Dendritic cell treated with granulocyte-macrophage colony-stimulating factor and Interleukin-4, amounts not matched to agents 40 ng/mL and 50 ng/mL, for 4 days (primary cell): ENCODE results near the gene SH3BP4.
A peak's percentile ranks its signal among the peaks of the same experiment; 100 is the strongest.

Experiments
- H3K27ac Mint-ChIP-seq: one replicate; pipeline ENCODE4 v1.8.0; 2022; ENCODE audit warnings: mild to moderate bottlenecking, mixed read lengths
- H3K27me3 Mint-ChIP-seq: one replicate; pipeline ENCODE4 v1.8.0; 2022; ENCODE audit warnings: mild to moderate bottlenecking, mixed read lengths
- H3K36me3 Mint-ChIP-seq: one replicate; pipeline ENCODE4 v1.8.0; 2022; ENCODE audit warnings: low read depth, mixed read lengths
- H3K4me1 Mint-ChIP-seq: one replicate; pipeline ENCODE4 v1.8.0; 2022; ENCODE audit warnings: low read depth, mixed read lengths
- H3K4me3 Mint-ChIP-seq: one replicate; pipeline ENCODE4 v1.8.0; 2022; ENCODE audit warnings: mild to moderate bottlenecking, moderate library complexity, mixed read lengths
- H3K9me3 Mint-ChIP-seq: one replicate; pipeline ENCODE4 v1.8.0; 2022; ENCODE audit warnings: mixed read lengths
- intact Hi-C: fragments of 100-400 bp; cut with micrococcal nuclease; formaldehyde crosslinking; loops from one replicate; pipeline ENCODE4 v1.15.0; 2022

The SH3BP4 gene

GRCh38 chr2:234999740-235000425 lies 48.1 kb downstream of the SH3BP4 start:
- intact Hi-C loops: loop anchor here (5.0 kb wide), 1 partner anchor 37 kb away; no protein-coding TSS in a partner anchor
- Mint-ChIP-seq H3K4me3 (no peak overlapping the region), H3K27me3 (peaks cover 40% of the 10 kb centered on the region), H3K4me1 (peaks cover 33% of the 10 kb centered on the region), H3K27ac (no peak overlapping the region), H3K36me3 (no peaks in the 10 kb centered on the region), H3K9me3 (no peaks in the 10 kb centered on the region)

- Mint-ChIP-seq H3K4me3 (no peak overlapping the region), H3K4me1 (peaks cover 26% of the 10 kb centered on the region), H3K27me3 (peaks cover 34% of the 10 kb centered on the region), H3K36me3 (no peaks in the 10 kb centered on the region), H3K9me3 (no peaks in the 10 kb centered on the region), H3K27ac (no peak overlapping the region)
- intact Hi-C loops: no loop called here
These were observed 48.8 kb downstream of the SH3BP4 start for GRCh38 chr2:235000426-235001236.

- no peaks in the 10 kb centered on the region for H3K36me3 Mint-ChIP-seq
- H3K27me3 Mint-ChIP-seq: peaks cover 29% of the 10 kb centered on the region
- no peaks in the 10 kb centered on the region for H3K9me3 Mint-ChIP-seq
- no peak overlapping the region for H3K4me3 Mint-ChIP-seq
- intact Hi-C loops: no loop called here
- peaks cover 23% of the 10 kb centered on the region for H3K4me1 Mint-ChIP-seq
- no peak overlapping the region for H3K27ac Mint-ChIP-seq
These were observed 49.7 kb downstream of the SH3BP4 start for GRCh38 chr2:235001237-235002133.

GRCh38 chr2:235002198-235003095 lies 50.6 kb downstream of the SH3BP4 start:
- Mint-ChIP-seq H3K27me3 (peaks cover 24% of the 10 kb centered on the region), H3K4me1 (peaks cover 23% of the 10 kb centered on the region), H3K36me3 (no peaks in the 10 kb centered on the region), H3K9me3 (no peaks in the 10 kb centered on the region), H3K4me3 (no peak overlapping the region), H3K27ac (no peak overlapping the region)
- intact Hi-C loops: no loop called here

GRCh38 chr2:235003096-235003775 lies 51.4 kb downstream of the SH3BP4 start:
- H3K4me1 Mint-ChIP-seq: peaks cover 21% of the 10 kb centered on the region
- H3K36me3 Mint-ChIP-seq: no peaks in the 10 kb centered on the region
- H3K27me3 Mint-ChIP-seq: peaks cover 25% of the 10 kb centered on the region
- no peak overlapping the region for H3K27ac Mint-ChIP-seq
- H3K9me3 Mint-ChIP-seq: no peaks in the 10 kb centered on the region
- H3K4me3 Mint-ChIP-seq: no peak overlapping the region
- intact Hi-C loops: no loop called here

GRCh38 chr2:235004329-235004903 lies 52.6 kb downstream of the SH3BP4 start:
- intact Hi-C loops: no loop called here
- no peak overlapping the region for H3K4me3 Mint-ChIP-seq

GRCh38 chr2:235005023-235005422 lies 53.2 kb downstream of the SH3BP4 start:
- peaks cover 13% of the 10 kb centered on the region for H3K27me3 Mint-ChIP-seq
- no peaks in the 10 kb centered on the region for H3K36me3 Mint-ChIP-seq
- no peak overlapping the region for H3K27ac Mint-ChIP-seq
- no peak overlapping the region for H3K4me3 Mint-ChIP-seq
- intact Hi-C loops: no loop called here
- no peaks in the 10 kb centered on the region for H3K9me3 Mint-ChIP-seq
- peaks cover 12% of the 10 kb centered on the region for H3K4me1 Mint-ChIP-seq

More at GRCh38 chr2:235004329-235004903, 52.6 kb downstream of the SH3BP4 start:
- H3K4me1 Mint-ChIP-seq: peaks cover 16% of the 10 kb centered on the region
- peak overlapping the region; percentile 10 for H3K27ac Mint-ChIP-seq
- no peaks in the 10 kb centered on the region for H3K36me3 Mint-ChIP-seq
- H3K9me3 Mint-ChIP-seq: no peaks in the 10 kb centered on the region
- H3K27me3 Mint-ChIP-seq: peaks cover 16% of the 10 kb centered on the region

GRCh38 chr2:235005603-235006259 lies 53.9 kb downstream of the SH3BP4 start:
- H3K36me3 Mint-ChIP-seq: no peaks in the 10 kb centered on the region
- H3K27me3 Mint-ChIP-seq: peaks cover 10% of the 10 kb centered on the region
- H3K4me1 Mint-ChIP-seq: peaks cover 7% of the 10 kb centered on the region
- intact Hi-C loops: no loop called here
- no peak overlapping the region for H3K4me3 Mint-ChIP-seq
- H3K9me3 Mint-ChIP-seq: peaks cover under 1% of the 10 kb centered on the region
- H3K27ac Mint-ChIP-seq: no peak overlapping the region

GRCh38 chr2:235006461-235006860 lies 54.6 kb downstream of the SH3BP4 start:
- Mint-ChIP-seq H3K27me3 (peaks cover 7% of the 10 kb centered on the region), H3K4me3 (no peak overlapping the region), H3K36me3 (no peaks in the 10 kb centered on the region), H3K4me1 (peaks cover 7% of the 10 kb centered on the region), H3K27ac (no peak overlapping the region), H3K9me3 (peaks cover 6% of the 10 kb centered on the region)
- intact Hi-C loops: no loop called here

- peaks cover 7% of the 10 kb centered on the region for H3K27me3 Mint-ChIP-seq
- H3K27ac Mint-ChIP-seq: no peak overlapping the region
- no peak overlapping the region for H3K4me3 Mint-ChIP-seq
- intact Hi-C loops: no loop called here
- H3K4me1 Mint-ChIP-seq: peaks cover 7% of the 10 kb centered on the region
- H3K9me3 Mint-ChIP-seq: peaks cover 6% of the 10 kb centered on the region
- H3K36me3 Mint-ChIP-seq: no peaks in the 10 kb centered on the region
These were observed 55.2 kb downstream of the SH3BP4 start for GRCh38 chr2:235006986-235007385.

- no peaks in the 10 kb centered on the region for H3K36me3 Mint-ChIP-seq
- H3K4me3 Mint-ChIP-seq: no peak overlapping the region
- H3K27me3 Mint-ChIP-seq: peaks cover 5% of the 10 kb centered on the region
- intact Hi-C loops: no loop called here
- peaks cover 6% of the 10 kb centered on the region for H3K9me3 Mint-ChIP-seq
- H3K4me1 Mint-ChIP-seq: no peaks in the 10 kb centered on the region
- H3K27ac Mint-ChIP-seq: no peak overlapping the region
These were observed 56.0 kb downstream of the SH3BP4 start for GRCh38 chr2:235007664-235008457.
